ENCODE results near the gene OGA. TPM values are rescaled to one million over a fixed set of nuclear protein-coding genes. Genes with fewer than 3 reads are reported as not detected.

OGA gene
- polyA plus RNA-seq, 3 donors from 2014 or later = 32.0 to 57.0 (median 46.6) TPM

GRCh38 chr10:101781984-101782810, 36.0 kb downstream of the OGA start:
- Mint-ChIP-seq H3K27me3 (ENCODE audit: low read depth in 3 of 3) (peaks cover 8 to 16% (median 10%) of the 10 kb centered on the region in 3 donors), H3K4me3 (peak overlapping the region; percentile 93 to 100 (median 98)), H3K27ac (peak overlapping the region in 3 of 6 donors; percentile 74 to 96 (median 94)), H3K36me3 (peaks cover 7 to 16% (median 12%) of the 10 kb centered on the region in 3 donors), H3K4me1 (peaks cover 62 to 75% of the 10 kb centered on the region in 2 donors), H3K9me3 (peaks cover 0 to 2% (median 0%) of the 10 kb centered on the region in 6 donors)
- no peak for DNase-seq

GRCh38 chr10:101781655-101781983, 36.6 kb downstream of the OGA start:
- DNase-seq = no peak
- Mint-ChIP-seq H3K4me3 (peak overlapping the region; percentile 61 to 100 (median 96)), H3K27ac (peak overlapping the region in 2 of 6 donors; percentile 34 to 74), H3K9me3 (peaks cover 0 to 2% (median 0%) of the 10 kb centered on the region in 6 donors), H3K27me3 (ENCODE audit: low read depth in 3 of 3) (peaks cover 12 to 15% (median 14%) of the 10 kb centered on the region in 3 donors), H3K36me3 (peaks cover 5 to 14% (median 10%) of the 10 kb centered on the region in 3 donors), H3K4me1 (peaks cover 64 to 75% of the 10 kb centered on the region in 2 donors)

DNA sequence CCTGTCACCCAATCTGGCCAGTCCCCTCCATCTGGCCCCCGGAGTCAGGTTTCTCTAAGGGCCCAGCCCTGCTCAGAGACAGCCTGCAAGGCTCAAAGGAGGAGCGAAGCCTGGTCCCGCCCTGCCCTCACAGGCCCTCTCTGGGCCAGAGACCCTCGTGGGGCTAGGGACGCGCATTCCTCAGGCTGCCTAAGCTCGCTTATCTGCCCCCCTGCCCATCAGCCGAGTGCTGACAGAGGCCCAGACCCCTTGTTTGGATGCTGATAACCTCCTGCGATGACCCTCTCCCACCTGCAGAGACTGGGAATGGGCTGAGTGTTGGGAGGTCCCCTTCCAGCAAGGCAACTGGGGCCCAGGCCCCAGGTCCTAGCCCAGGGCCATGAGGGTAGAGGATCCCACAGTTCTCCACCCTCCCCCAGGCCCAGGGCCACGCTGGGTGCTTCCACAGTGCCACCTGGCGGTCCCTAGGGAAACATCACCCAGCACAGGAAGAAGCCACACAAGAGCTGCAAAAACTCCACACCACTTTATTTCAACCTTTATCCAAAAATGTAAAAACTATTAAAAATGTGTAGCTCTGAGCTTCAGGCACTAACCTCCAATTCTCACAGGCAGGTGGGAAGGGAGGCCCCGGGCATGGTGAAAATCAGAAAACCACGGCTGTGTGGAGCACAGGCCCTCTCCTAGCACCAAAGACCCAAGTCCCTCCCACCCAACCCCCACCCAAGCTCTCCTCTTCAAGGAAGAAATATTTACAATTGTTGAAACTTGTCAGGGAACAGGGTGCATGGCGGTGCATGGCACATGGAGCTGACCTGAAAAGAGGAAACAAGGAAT, 37.2 kb downstream of the OGA start:
- peaks cover 4 to 12% (median 8%) of the 10 kb centered on the region in 3 donors for H3K36me3 Mint-ChIP-seq
- peaks cover 0 to 2% (median 0%) of the 10 kb centered on the region in 6 donors for H3K9me3 Mint-ChIP-seq
- H3K4me1 Mint-ChIP-seq = peaks cover 62 to 74% of the 10 kb centered on the region in 2 donors
- H3K27ac Mint-ChIP-seq = peak overlapping the region in 1 of 6 donors; percentile 35
- peak; percentile 56 to 65 (median 60) for DNase-seq
- peak overlapping the region; percentile 50 to 72 (median 63) for H3K4me3 Mint-ChIP-seq
- H3K27me3 Mint-ChIP-seq (ENCODE audit: low read depth in 3 of 3) = peaks cover 12 to 15% (median 14%) of the 10 kb centered on the region in 3 donors

DNA sequence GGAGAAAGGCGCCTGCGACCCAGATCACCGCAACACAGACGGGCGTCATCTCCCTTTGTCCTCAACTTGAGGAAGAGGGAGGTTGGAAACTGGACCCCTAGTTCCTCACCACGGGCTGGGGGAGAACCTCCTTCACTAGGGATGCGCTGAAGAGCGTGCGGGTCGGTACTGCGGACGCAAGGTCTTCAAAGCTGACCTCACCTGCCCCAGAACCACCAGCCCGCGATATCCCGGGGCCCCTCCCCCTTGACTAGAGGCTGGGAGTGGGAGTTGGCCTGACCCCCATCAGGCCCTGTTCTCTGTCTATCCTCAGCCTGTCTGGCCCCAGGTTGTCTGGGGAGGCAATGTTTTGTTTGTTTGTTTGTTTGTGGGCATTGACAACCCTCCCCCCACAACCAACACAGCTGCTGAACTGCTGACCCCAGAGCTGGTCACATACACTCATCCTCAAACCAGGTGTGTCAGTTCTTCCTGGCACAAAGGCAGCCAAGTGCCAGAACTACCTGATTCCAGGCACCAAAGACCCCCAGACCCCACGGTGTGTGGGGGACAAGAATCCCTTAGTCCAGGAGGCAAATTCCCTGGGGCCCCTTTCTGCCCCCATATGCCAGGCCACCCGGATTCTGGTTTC, 37.9 kb downstream of the OGA start:
- no peak for DNase-seq
- H3K4me3 Mint-ChIP-seq = peak overlapping the region; percentile 75 to 94 (median 82)
- H3K36me3 Mint-ChIP-seq = peaks cover 0 to 5% (median 4%) of the 10 kb centered on the region in 3 donors
- H3K4me1 Mint-ChIP-seq = peaks cover 59 to 67% of the 10 kb centered on the region in 2 donors
- H3K27me3 Mint-ChIP-seq (ENCODE audit: low read depth in 3 of 3) = peaks cover 12 to 15% (median 14%) of the 10 kb centered on the region in 3 donors
- peaks cover 0 to 2% (median 0%) of the 10 kb centered on the region in 6 donors for H3K9me3 Mint-ChIP-seq
- H3K27ac Mint-ChIP-seq = peak overlapping the region in 1 of 6 donors; percentile 40

DNA sequence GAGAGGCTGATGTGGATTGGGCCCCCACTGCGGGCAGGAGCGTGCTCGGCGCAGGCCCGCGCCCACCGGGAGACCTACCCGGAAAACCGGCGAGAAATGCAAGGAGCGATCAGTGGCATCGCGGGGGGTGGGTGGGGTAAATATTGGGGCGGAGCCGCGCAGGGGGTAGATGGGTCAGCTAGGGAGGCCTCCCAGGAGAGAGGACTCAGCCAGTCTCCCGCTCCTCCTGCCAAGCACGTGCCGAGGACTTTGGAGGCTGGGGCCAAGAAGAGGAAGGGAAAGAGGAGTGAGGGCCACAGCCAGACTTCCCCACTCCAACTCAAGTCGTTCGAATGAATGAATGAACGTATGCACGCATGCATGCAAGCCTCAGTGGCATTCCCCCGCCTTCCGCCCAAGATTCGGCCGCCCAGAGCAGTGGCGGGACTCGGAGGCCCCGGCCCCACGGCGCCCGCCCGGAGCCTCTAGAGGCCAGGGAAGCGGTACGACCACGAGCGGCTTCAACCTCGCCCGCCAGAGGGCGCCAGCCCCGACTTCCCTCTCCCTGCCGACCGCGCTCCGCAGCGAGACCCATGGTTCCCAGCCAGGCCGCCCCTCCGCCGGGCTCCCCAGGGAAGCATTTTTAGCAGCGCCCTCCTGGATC, 38.6 kb downstream of the OGA start:
- peaks cover 14 to 15% (median 14%) of the 10 kb centered on the region in 3 donors for H3K27me3 Mint-ChIP-seq (ENCODE audit: low read depth in 3 of 3)
- H3K4me1 Mint-ChIP-seq = peaks cover 59 to 61% of the 10 kb centered on the region in 2 donors

GRCh38 chr10:101778781-101779543, 39.3 kb downstream of the OGA start:
- no peaks in the 10 kb centered on the region for H3K36me3 Mint-ChIP-seq

More for the DNA sequence above, 38.6 kb downstream of the OGA start:
- Mint-ChIP-seq H3K4me3 (peak overlapping the region; percentile 75 to 94 (median 82)), H3K27ac (peak overlapping the region in 1 of 6 donors; percentile 40), H3K9me3 (peaks cover 0 to 2% (median 0%) of the 10 kb centered on the region in 6 donors), H3K36me3 (peaks cover 0 to 5% (median 0%) of the 10 kb centered on the region in 3 donors)
- peak; percentile 77 to 81 (median 80) for DNase-seq

DNA sequence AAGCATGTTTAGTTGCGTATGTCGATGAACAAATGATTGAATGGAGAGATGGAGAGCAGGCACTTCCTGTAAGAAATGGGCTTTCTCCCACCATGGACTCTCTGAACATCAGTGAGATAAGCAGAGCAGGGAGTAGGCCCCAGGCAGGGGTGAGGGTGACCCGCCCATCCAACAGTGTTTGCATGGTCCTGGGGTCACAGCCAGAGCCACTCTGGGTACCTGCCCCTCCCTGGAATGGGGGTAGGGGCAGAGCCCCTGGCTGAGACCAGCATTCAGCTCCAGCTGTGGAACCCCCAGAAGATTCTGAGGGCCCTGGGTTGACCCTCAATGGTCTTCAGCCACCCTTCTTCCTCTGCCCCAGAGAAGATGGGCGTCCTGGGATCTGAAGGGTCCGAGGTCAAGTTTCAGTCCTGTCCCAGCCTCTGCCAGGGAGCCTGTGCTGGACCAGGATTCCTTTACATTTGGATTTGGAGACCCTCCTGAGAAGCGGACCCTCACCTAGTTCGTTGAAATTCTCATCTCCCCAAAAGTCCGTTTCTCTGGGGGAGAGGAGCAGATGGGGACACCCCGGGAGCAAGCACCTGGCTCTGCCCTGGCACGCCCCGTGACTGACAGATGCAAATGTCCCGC, 40.0 kb downstream of the OGA start:
- no peaks in the 10 kb centered on the region for H3K36me3 Mint-ChIP-seq
- peak overlapping the region; percentile 34 to 94 (median 55) for H3K4me3 Mint-ChIP-seq
- no peak for DNase-seq
- H3K27me3 Mint-ChIP-seq (ENCODE audit: low read depth in 3 of 3) = peaks cover 21 to 26% (median 23%) of the 10 kb centered on the region in 3 donors
- peaks cover 47% of the 10 kb centered on the region in 2 donors for H3K4me1 Mint-ChIP-seq
- H3K9me3 Mint-ChIP-seq = peaks cover 0 to 2% (median 0%) of the 10 kb centered on the region in 6 donors
- H3K27ac Mint-ChIP-seq = no peak overlapping the region

More at GRCh38 chr10:101778781-101779543, 39.3 kb downstream of the OGA start:
- Mint-ChIP-seq H3K27me3 (ENCODE audit: low read depth in 3 of 3) (peaks cover 16 to 20% (median 19%) of the 10 kb centered on the region in 3 donors), H3K9me3 (peaks cover 0 to 2% (median 0%) of the 10 kb centered on the region in 6 donors), H3K4me3 (peak overlapping the region; percentile 75 to 94 (median 82)), H3K27ac (peak overlapping the region in 1 of 6 donors; percentile 73), H3K4me1 (peaks cover 54% of the 10 kb centered on the region in 2 donors)
- peak; percentile 12 to 28 (median 22) for DNase-seq

- no peak overlapping the region for H3K27ac Mint-ChIP-seq
- H3K9me3 Mint-ChIP-seq = peaks cover 0 to 2% (median 0%) of the 10 kb centered on the region in 6 donors
- H3K4me1 Mint-ChIP-seq = peaks cover 41% of the 10 kb centered on the region in 2 donors
- no peak for DNase-seq
- peaks cover 21 to 26% (median 26%) of the 10 kb centered on the region in 3 donors for H3K27me3 Mint-ChIP-seq (ENCODE audit: low read depth in 3 of 3)
- H3K4me3 Mint-ChIP-seq = peak overlapping the region in 4 of 5 donors; percentile 34 to 55 (median 46)
- no peaks in the 10 kb centered on the region for H3K36me3 Mint-ChIP-seq
These were observed 40.6 kb downstream of the OGA start for GRCh38 chr10:101777619-101778145.

DNA sequence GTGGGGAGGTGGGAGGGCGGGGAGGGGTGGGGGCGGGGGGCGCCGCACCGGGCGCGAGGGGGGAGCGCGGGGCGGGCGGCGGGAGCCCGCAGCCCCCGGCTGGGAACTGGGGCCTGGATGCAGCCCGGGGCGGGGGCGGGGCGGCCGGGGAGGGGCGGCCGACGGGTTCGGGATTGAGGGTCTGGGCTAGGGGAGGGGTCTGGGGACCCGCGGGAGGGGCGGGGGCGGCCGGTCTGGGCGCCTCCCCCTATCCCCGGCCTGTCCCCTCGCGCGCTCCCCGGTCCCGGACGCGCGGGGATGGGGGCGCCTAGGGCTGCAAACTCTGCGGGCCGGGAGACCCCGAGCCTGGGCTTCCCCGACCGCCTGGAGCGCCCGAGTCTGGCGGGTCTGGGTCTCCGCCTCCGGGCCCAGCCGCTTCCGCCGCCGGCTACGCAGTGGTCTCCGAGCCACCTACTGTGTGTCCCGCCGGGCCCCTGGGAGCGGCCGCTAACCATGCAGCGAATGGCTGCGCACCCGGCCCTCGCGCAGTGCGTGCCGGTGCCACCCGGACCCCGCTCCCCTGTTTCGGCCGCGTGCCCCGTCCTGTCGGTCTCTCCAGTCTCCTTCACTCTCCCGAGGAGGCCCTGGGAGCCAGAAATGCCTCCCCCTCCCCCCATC, 42.0 kb downstream of the OGA start:
- H3K27ac Mint-ChIP-seq = no peak overlapping the region
- no peaks in the 10 kb centered on the region for H3K36me3 Mint-ChIP-seq
- peaks cover 0 to 2% (median 0%) of the 10 kb centered on the region in 6 donors for H3K9me3 Mint-ChIP-seq
- H3K4me1 Mint-ChIP-seq = peaks cover 27 to 31% of the 10 kb centered on the region in 2 donors
- DNase-seq = no peak
- H3K27me3 Mint-ChIP-seq (ENCODE audit: low read depth in 3 of 3) = peaks cover 25 to 34% (median 30%) of the 10 kb centered on the region in 3 donors
- peak overlapping the region in 1 of 5 donors; percentile 45 for H3K4me3 Mint-ChIP-seq

DNA sequence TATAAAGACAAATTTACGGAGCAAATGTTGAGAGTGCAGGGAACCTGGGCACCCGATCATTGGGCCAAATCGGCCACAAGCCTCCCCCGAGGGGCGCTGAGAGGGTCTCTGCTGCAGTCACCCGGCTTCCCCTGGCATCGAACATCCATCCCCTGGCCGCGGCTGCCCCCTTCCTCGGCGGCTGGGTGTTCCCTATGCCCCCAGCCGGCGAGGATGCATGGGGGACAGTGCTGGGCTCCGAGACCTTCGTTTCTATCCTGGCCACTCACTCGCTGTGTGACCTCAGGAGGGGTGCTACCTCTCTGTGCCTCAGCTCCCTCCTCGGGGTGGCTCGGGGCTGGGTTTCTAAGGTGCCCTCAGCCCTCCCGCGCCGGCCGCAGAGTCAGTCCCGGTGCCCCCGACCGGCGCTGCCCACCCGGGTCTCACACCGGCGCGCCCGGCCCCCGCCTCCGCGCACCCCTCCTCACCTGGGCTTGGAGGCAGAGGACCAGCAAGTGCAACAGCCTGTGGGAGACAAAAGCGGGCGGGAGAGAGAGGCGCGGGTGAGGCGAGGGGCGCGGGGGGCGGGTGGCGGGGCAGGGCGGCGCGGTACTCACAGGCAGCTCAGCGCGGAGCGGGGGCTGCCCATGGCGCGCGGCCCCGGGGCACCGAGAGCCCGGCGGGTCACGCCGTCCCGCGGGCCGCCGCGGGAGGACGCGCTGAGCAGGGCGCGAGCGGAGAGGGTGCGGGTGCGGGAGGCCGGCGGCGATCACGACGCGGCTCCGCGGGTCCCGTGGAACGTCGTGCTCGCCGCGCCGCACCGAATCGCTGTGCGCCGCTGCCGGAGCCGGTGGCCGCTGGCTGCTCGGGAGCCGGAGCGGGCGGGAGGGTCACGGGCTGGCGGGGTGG, 42.7 kb downstream of the OGA start, which contains the start of gene FGF8:
TSS of gene FGF8 (minus strand) at position 842 of the 888 bp plus-strand sequence. CDS start at position 628, 214 bp downstream.
- no peak within 1 kb of the TSS for H3K27ac Mint-ChIP-seq
- no peak for DNase-seq
- H3K27me3 Mint-ChIP-seq (ENCODE audit: low read depth in 3 of 3) = peaks cover 27 to 34% (median 30%) of the 10 kb centered on the region in 3 donors
- peaks cover 22 to 26% of the 10 kb centered on the region in 2 donors for H3K4me1 Mint-ChIP-seq
- H3K4me3 Mint-ChIP-seq = peak within 1 kb of the TSS in 4 of 5 donors; percentile 7 to 49 (median 37)
- H3K36me3 Mint-ChIP-seq = no peaks in the 10 kb centered on the region
- H3K9me3 Mint-ChIP-seq = peaks cover 0 to 2% (median 0%) of the 10 kb centered on the region in 6 donors
